Measurements from ENCODE around the gene THOC5. TPM values are rescaled to one million over a fixed set of nuclear protein-coding genes. Genes with fewer than 3 reads are reported as not detected.
"Not testable (repeated sequence)": the region's sequence is repeated elsewhere in the genome, so short reads cannot be mapped to it uniquely, and the experiment has no call there.

Gene THOC5
- total and polyA plus RNA-seq, 2 experiments from 2014 or later = 23.0 to 27.7 TPM

GRCh38 chr22:29550005-29550404 is 3.6 kb downstream of the THOC5 start:
- TF ChIP-seq EZH2 (IDR thresholded peaks at IDR 0.05; ENCODE audit: borderline replicate concordance) (no peak), CTCF (IDR thresholded peaks at IDR 0.05; ENCODE audit: poor library complexity) (no peak), EZH2phosphoT487 (IDR thresholded peaks at IDR 0.05; ENCODE audit: low read depth, severe bottlenecking, unreplicated experiment) (no peak)
- H3K27ac ChIP-seq = no peak overlapping the region
- no peak overlapping the region for H2AFZ ChIP-seq
- no peaks in the 10 kb centered on the region for H3K27me3 ChIP-seq
- WGBS (ENCODE audit: low lambda C conversion rate, missing lambda C conversion rate) = 97% methylated on average over 4 of the region's 4 CpGs
- H3K4me1 ChIP-seq (ENCODE audit: insufficient read depth) = peaks cover 9% of the 10 kb centered on the region
- H3K79me2 ChIP-seq = peaks cover 20% of the 10 kb centered on the region
- no peaks in the 10 kb centered on the region for H4K20me1 ChIP-seq (ENCODE audit: insufficient read depth, poor library complexity, severe bottlenecking)
- H3K36me3 ChIP-seq (replicated peaks; ENCODE audit: insufficient read depth, low read depth) = no peaks in the 10 kb centered on the region
- DNase-seq (ENCODE audit: low spot score) = no peak
- H3K4me3 ChIP-seq = no peak overlapping the region
- no peaks in the 10 kb centered on the region for H3K9me2 ChIP-seq (replicated peaks; ENCODE audit: insufficient read depth)
- H3K9me3 ChIP-seq (ENCODE audit: low read depth) = no peaks in the 10 kb centered on the region
- H3K4me2 ChIP-seq = no peak overlapping the region

- not testable (repeated sequence) for H3K9me3 ChIP-seq (ENCODE audit: low read depth); H3K36me3 ChIP-seq (replicated peaks; ENCODE audit: insufficient read depth, low read depth); H3K4me1 ChIP-seq (ENCODE audit: insufficient read depth); H3K4me3 ChIP-seq; H3K27ac ChIP-seq; H3K27me3 ChIP-seq; H4K20me1 ChIP-seq (ENCODE audit: insufficient read depth, poor library complexity, severe bottlenecking); DNase-seq (ENCODE audit: low spot score); H3K9me2 ChIP-seq (replicated peaks; ENCODE audit: insufficient read depth); H3K79me2 ChIP-seq; H2AFZ ChIP-seq; H3K4me2 ChIP-seq
- 91% methylated on average over 8 of the region's 8 CpGs for WGBS (ENCODE audit: low lambda C conversion rate, missing lambda C conversion rate)
Measured at GRCh38 chr22:29545045-29545444, 8.5 kb downstream of the THOC5 start.

GRCh38 chr22:29541845-29542244 is 11.7 kb downstream of the THOC5 start:
- Histone ChIP-seq H3K4me1 (ENCODE audit: insufficient read depth) (peaks cover 6% of the 10 kb centered on the region), H3K36me3 (replicated peaks; ENCODE audit: insufficient read depth, low read depth) (no peaks in the 10 kb centered on the region), H3K4me2 (no peak overlapping the region), H3K27me3 (no peaks in the 10 kb centered on the region), H3K4me3 (no peak overlapping the region), H2AFZ (no peak overlapping the region), H3K79me2 (no peaks in the 10 kb centered on the region), H4K20me1 (ENCODE audit: insufficient read depth, poor library complexity, severe bottlenecking) (no peaks in the 10 kb centered on the region), H3K27ac (no peak overlapping the region), H3K9me2 (replicated peaks; ENCODE audit: insufficient read depth) (no peaks in the 10 kb centered on the region), H3K9me3 (ENCODE audit: low read depth) (no peaks in the 10 kb centered on the region)
- 88% methylated on average over 1 of the region's 1 CpG for WGBS (ENCODE audit: low lambda C conversion rate, missing lambda C conversion rate)
- TF ChIP-seq EZH2 (IDR thresholded peaks at IDR 0.05; ENCODE audit: borderline replicate concordance) (no peak), EZH2phosphoT487 (IDR thresholded peaks at IDR 0.05; ENCODE audit: low read depth, severe bottlenecking, unreplicated experiment) (no peak), CTCF (IDR thresholded peaks at IDR 0.05; ENCODE audit: poor library complexity) (no peak)
- DNase-seq (ENCODE audit: low spot score) = no peak

- Histone ChIP-seq H3K27me3 (no peaks in the 10 kb centered on the region), H3K4me1 (ENCODE audit: insufficient read depth) (peaks cover 8% of the 10 kb centered on the region), H3K79me2 (no peaks in the 10 kb centered on the region), H3K27ac (no peak overlapping the region), H3K36me3 (replicated peaks; ENCODE audit: insufficient read depth, low read depth) (no peaks in the 10 kb centered on the region), H3K9me3 (ENCODE audit: low read depth) (no peaks in the 10 kb centered on the region), H4K20me1 (ENCODE audit: insufficient read depth, poor library complexity, severe bottlenecking) (no peaks in the 10 kb centered on the region), H3K4me3 (no peak overlapping the region), H3K4me2 (no peak overlapping the region), H3K9me2 (replicated peaks; ENCODE audit: insufficient read depth) (no peaks in the 10 kb centered on the region), H2AFZ (no peak overlapping the region)
- WGBS (ENCODE audit: low lambda C conversion rate, missing lambda C conversion rate) = 94% methylated on average over 3 of the region's 3 CpGs
- DNase-seq (ENCODE audit: low spot score) = no peak
- TF ChIP-seq CTCF (IDR thresholded peaks at IDR 0.05; ENCODE audit: poor library complexity) (no peak), EZH2 (IDR thresholded peaks at IDR 0.05; ENCODE audit: borderline replicate concordance) (no peak), EZH2phosphoT487 (IDR thresholded peaks at IDR 0.05; ENCODE audit: low read depth, severe bottlenecking, unreplicated experiment) (no peak)
Measured at GRCh38 chr22:29539105-29539504, 14.5 kb downstream of the THOC5 start.

Measured in hepatocyte (in vitro differentiated cells).